Hepatocyte (in vitro differentiated cells): ENCODE data around the gene STN1. TPM values are rescaled to one million over a fixed set of nuclear protein-coding genes. Genes with fewer than 3 reads are reported as not detected.
A peak's percentile ranks its signal among the peaks of the same experiment; 100 is the strongest.

ENCODE experiments used
- DNase-seq: peaks from one replicate; pipeline ENCODE4 v3.0.0-alpha.2; 2016; ENCODE audit warnings: low spot score
- H2AFZ ChIP-seq: fragments of 200-600 bp; sonication (generic); 2 replicates; pipeline ENCODE4 v1.6.0; 2016; ENCODE audit warnings: antibody characterized with exemption, mild to moderate bottlenecking
- H3K27ac ChIP-seq: fragments of 200-600 bp; sonication (generic); 2 replicates; pipeline ENCODE4 v1.5.1; 2016; ENCODE audit warnings: mild to moderate bottlenecking
- H3K27me3 ChIP-seq: fragments of 200-600 bp; sonication (generic); 2 replicates; pipeline ENCODE4 v1.6.1; 2016
- H3K36me3 ChIP-seq: fragments of 200-600 bp; sonication (generic); replicated peaks from 2 replicates; pipeline ENCODE4 v1.5.1; 2016; ENCODE audit warnings: low read depth; ENCODE audit not compliant: insufficient read depth
- H3K4me1 ChIP-seq: fragments of 200-600 bp; sonication (generic); 2 replicates; pipeline ENCODE4 v1.5.1; 2016; ENCODE audit warnings: mild to moderate bottlenecking, moderate library complexity; ENCODE audit not compliant: insufficient read depth
- H3K4me2 ChIP-seq: fragments of 200-600 bp; sonication (generic); 2 replicates; pipeline ENCODE4 v1.6.0; 2016
- H3K4me3 ChIP-seq: fragments of 200-600 bp; sonication (generic); 2 replicates; pipeline ENCODE4 v1.5.1; 2016; ENCODE audit warnings: mild to moderate bottlenecking
- H3K79me2 ChIP-seq: fragments of 200-600 bp; sonication (generic); 2 replicates; pipeline ENCODE4 v1.6.0; 2017; ENCODE audit warnings: mild to moderate bottlenecking
- H3K9me2 ChIP-seq: fragments of 200-600 bp; sonication (generic); replicated peaks from 2 replicates; pipeline ENCODE4 v1.6.0; 2017; ENCODE audit warnings: mild to moderate bottlenecking; ENCODE audit not compliant: insufficient read depth
- H3K9me3 ChIP-seq: fragments of 200-600 bp; sonication (generic); 2 replicates; pipeline ENCODE4 v1.5.1; 2016; ENCODE audit warnings: low read depth, mild to moderate bottlenecking
- H4K20me1 ChIP-seq: fragments of 200-600 bp; sonication (generic); 2 replicates; pipeline ENCODE4 v1.6.0; 2016; ENCODE audit warnings: mild to moderate bottlenecking; ENCODE audit not compliant: insufficient read depth, poor library complexity, severe bottlenecking
- CTCF ChIP-seq: fragments of 200-600 bp; sonication (generic); IDR thresholded peaks from 2 replicates; pipeline ENCODE4 v1.5.1; 2016; ENCODE audit warnings: antibody characterized with exemption, mild to moderate bottlenecking; ENCODE audit not compliant: poor library complexity
- EZH2 ChIP-seq: fragments of 200-600 bp; sonication (generic); IDR thresholded peaks from 2 replicates; pipeline ENCODE4 v1.6.1; 2016; ENCODE audit warnings: antibody characterized with exemption, mild to moderate bottlenecking, borderline replicate concordance
- EZH2phosphoT487 ChIP-seq: fragments of 200-600 bp; sonication (generic); IDR thresholded peaks from one replicate; pipeline ENCODE4 v1.6.1; 2018; ENCODE audit warnings: antibody characterized with exemption, mild to moderate bottlenecking, low read depth, moderate library complexity; ENCODE audit not compliant: unreplicated experiment, severe bottlenecking
- WGBS: methylation state at CpG from one replicate; pipeline ENCODE4 v1.1.6; 2016; ENCODE audit warnings: low lambda C conversion rate; ENCODE audit errors: missing lambda C conversion rate; 5-methylcytosine and 5-hydroxymethylcytosine counted together
- polyA plus RNA-seq: library from polyadenylated mRNA; unstranded; fragments of >200 nt; fragmentation: Nextera tagmentation; extraction: Ambion mirVana; gene quantifications from 2 replicates; pipeline ENCODE4 v1.2.1, GENCODE V29; 2016
- total RNA-seq: library from RNA; depleted of rRNA; stranded (reverse); fragments of >200 nt; gene quantifications from 2 replicates; pipeline ENCODE4 v1.2.3, GENCODE V29; 2014

The STN1 gene
- total and polyA plus RNA-seq, 2 experiments from 2014 or later, result 20.1 to 20.2 TPM

DNA sequence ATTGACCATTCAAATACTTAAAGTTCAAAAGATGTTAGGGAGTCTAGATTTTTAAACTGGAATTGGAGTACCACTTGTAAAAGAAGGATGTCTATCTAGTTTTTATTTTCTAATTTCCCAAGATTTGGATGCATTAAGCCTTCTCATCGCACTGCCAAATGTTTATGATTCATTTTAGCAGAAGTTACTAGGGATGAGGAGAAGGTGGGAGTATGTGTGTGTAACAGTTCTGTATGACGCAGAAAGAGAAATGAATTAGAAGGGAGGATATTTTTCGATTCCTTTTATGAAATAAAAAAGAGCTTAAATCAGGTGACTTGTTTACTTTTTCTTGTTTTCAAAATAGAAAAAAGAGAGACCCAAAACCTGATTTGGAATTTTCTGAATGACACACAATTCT, 42.1 kb upstream of the STN1 start:
- Histone ChIP-seq H3K4me2 (no peak overlapping the region), H2AFZ (no peak overlapping the region), H3K79me2 (no peaks in the 10 kb centered on the region), H3K4me3 (no peak overlapping the region), H3K9me2 (no peaks in the 10 kb centered on the region), H3K9me3 (no peaks in the 10 kb centered on the region), H4K20me1 (no peaks in the 10 kb centered on the region), H3K4me1 (no peaks in the 10 kb centered on the region), H3K27me3 (peaks cover 4% of the 10 kb centered on the region), H3K36me3 (no peaks in the 10 kb centered on the region), H3K27ac (no peak overlapping the region)
- WGBS, result 88% methylated on average over 3 of the region's 3 CpGs
- DNase-seq, result no peak
- no peak for TF ChIP-seq CTCF
- TF ChIP-seq EZH2, result no peak
- no peak for TF ChIP-seq EZH2phosphoT487

- Histone ChIP-seq H4K20me1 (no peaks in the 10 kb centered on the region), H3K79me2 (no peaks in the 10 kb centered on the region), H3K4me1 (no peaks in the 10 kb centered on the region), H3K4me3 (no peak overlapping the region), H2AFZ (no peak overlapping the region), H3K36me3 (no peaks in the 10 kb centered on the region), H3K4me2 (no peak overlapping the region), H3K9me2 (no peaks in the 10 kb centered on the region), H3K9me3 (no peaks in the 10 kb centered on the region), H3K27ac (no peak overlapping the region), H3K27me3 (peaks cover 4% of the 10 kb centered on the region)
- TF ChIP-seq EZH2phosphoT487 (no peak), CTCF (no peak), EZH2 (no peak)
- 92% methylated on average over 2 of the region's 2 CpGs for WGBS
- no peak for DNase-seq
Observed at GRCh38 chr10:103958996-103959395, 41.0 kb upstream of the STN1 start.

DNA sequence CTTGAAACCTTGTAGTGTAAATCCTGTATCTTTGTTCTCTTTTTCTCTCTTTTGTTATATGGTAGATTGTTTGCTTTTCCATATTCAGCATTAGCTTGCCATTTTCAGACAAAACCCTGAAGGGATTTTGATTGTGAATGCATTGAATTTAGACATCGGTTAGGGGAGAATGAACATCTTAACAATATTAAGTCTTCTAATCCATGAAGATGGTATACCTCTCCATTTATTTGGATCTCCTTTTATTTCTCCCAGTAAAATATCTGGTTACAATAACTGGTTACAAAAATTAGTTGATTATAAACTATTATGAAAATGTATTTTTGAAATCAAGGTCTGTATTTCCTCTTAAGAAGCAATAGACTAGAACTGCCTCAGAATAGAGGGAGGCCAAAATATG, 36.6 kb upstream of the STN1 start:
- Histone ChIP-seq H3K27me3 (peaks cover 4% of the 10 kb centered on the region), H3K27ac (no peak overlapping the region), H4K20me1 (no peaks in the 10 kb centered on the region), H3K4me3 (no peak overlapping the region), H3K79me2 (no peaks in the 10 kb centered on the region), H3K9me3 (no peaks in the 10 kb centered on the region), H3K4me2 (no peak overlapping the region), H2AFZ (no peak overlapping the region), H3K36me3 (no peaks in the 10 kb centered on the region), H3K9me2 (no peaks in the 10 kb centered on the region), H3K4me1 (no peaks in the 10 kb centered on the region)
- WGBS, result 90% methylated on average over 1 of the region's 1 CpG
- TF ChIP-seq EZH2 (no peak), EZH2phosphoT487 (no peak), CTCF (no peak)
- DNase-seq, result no peak

- Histone ChIP-seq H4K20me1 (no peaks in the 10 kb centered on the region), H3K9me3 (no peaks in the 10 kb centered on the region), H3K4me2 (no peak overlapping the region), H3K27ac (no peak overlapping the region), H3K4me3 (no peak overlapping the region), H3K9me2 (no peaks in the 10 kb centered on the region), H3K36me3 (no peaks in the 10 kb centered on the region), H3K79me2 (no peaks in the 10 kb centered on the region), H3K4me1 (no peaks in the 10 kb centered on the region), H3K27me3 (no peaks in the 10 kb centered on the region), H2AFZ (peak overlapping the region; percentile 70)
- 31% methylated on average over 4 of the region's 4 CpGs for WGBS
- no peak for DNase-seq
- TF ChIP-seq EZH2phosphoT487 (no peak), EZH2 (no peak), CTCF (no peak)
Observed at GRCh38 chr10:103951942-103952341, 34.0 kb upstream of the STN1 start.
